Stimulated activated CD4-positive, alpha-beta T cell treated with anti-CD3 and anti-CD28 coated beads, Interleukin-4, amount 100 ng/mL, for 1 hour (primary cell): ENCODE measurements around the gene CXorf51A.
"Not testable (repeated sequence)": the region's sequence is repeated elsewhere in the genome, so short reads cannot be mapped to it uniquely, and the experiment has no call there.

Experiments used
- DNase-seq: peaks from one replicate; pipeline ENCODE4 v3.0.0-alpha.2; 2020

The CXorf51A gene

DNA sequence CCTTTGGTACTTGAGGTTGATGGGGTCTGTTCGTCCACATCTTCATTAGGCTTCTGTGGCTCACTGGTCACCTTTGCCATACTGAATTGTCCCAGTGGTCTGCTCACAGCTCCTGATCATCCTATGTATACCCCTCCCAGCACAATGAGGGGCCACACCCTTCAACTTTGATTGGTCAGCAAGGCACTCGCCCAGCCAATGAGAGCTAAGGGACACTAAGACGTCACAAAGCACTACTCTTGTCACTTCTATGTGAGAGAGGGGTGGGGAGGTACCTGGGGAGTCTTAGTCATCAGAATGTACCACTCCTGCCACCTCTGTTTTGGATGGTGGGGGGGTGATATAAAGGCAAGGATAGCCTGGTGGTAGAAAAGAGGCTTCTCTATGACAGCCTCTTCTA is at the start of gene CXorf51A:
Gene CXorf51A (minus strand): TSS at position 101 of the 400 bp plus-strand sequence. CDS start 21 bp downstream, at position 80.
- not testable (repeated sequence) for DNase-seq

DNA sequence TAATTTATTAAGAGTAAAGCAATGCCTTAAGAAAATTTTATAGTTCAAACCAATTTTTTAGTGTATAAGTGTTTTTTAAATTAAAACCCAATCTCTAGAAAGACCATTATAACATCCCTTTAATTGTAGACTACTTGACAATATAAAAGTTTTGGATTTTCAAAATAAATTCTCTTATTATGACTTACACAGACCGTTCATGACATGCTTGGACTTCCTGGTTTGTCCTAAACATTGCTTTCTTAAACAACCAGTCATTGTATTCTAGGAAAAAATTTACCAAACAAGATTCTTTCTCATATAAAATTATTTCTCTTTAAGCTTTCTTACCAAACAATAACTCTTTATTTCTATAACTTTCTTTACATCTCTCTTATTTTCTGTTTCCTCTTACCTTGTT is 49.0 kb upstream of the CXorf51A start:
- DNase-seq: no peak

GRCh38 chrX:146854281-146854680 is 39.7 kb upstream of the CXorf51A start:
- DNase-seq: no peak

DNA sequence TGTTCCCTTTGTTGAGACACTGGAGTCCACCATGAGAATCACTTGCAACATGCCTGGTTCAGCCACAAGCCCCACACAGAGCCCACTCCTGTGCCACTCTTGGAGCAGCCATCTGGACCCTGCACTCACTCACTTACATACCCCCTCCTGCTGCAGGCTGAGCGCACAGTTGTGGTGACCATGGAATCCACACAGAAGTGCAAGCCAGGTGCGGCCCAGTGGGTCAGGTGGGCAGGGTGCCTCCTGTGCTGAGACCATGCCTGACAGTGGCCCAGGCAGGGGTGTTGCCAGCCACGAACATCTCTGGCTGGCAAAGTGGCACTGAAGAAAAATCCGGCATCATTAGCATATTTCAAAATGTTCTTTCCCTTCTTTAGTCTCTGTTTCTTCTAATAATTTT is 17.4 kb upstream of the CXorf51A start:
- DNase-seq: no peak

DNA sequence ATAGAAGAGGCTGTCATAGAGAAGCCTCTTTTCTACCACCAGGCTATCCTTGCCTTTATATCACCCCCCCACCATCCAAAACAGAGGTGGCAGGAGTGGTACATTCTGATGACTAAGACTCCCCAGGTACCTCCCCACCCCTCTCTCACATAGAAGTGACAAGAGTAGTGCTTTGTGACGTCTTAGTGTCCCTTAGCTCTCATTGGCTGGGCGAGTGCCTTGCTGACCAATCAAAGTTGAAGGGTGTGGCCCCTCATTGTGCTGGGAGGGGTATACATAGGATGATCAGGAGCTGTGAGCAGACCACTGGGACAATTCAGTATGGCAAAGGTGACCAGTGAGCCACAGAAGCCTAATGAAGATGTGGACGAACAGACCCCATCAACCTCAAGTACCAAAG is 5.1 kb downstream of the CXorf51A start, which contains the start of gene CXorf51B:
Gene CXorf51B (plus strand): TSS at position 301 of the 400 bp plus-strand sequence. CDS start 21 bp downstream, at position 322.
- DNase-seq: not testable (repeated sequence)
